ENCODE measurements around the gene HS1BP3. TPM values are rescaled to one million over a fixed set of nuclear protein-coding genes. Genes with fewer than 3 reads are reported as not detected.

The HS1BP3 gene
- polyA plus RNA-seq, 1 donor = 30.7 TPM

DNA sequence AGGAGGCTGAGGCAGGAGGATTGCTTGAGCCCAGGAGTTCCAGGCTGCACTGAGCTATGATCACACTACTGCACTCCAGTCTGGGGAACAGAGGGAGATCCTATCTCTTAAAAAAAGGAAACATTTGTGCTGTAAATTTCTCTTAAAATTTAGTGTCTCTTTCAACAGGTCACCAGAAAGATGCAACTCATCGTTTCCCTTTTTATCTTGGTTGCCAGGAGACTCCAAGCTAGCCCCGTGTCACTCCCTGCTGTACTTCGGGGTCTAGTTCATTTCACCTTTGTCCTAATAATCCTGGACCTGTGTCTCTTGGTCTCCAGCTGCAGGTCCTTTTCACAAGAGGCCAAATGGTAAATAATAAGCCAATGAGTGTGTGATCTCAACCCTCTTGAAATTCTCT lies 7.1 kb downstream of the HS1BP3 start:
- H3K4me3 ChIP-seq (ENCODE audit: low read length) = no peak overlapping the region
- H3K36me3 ChIP-seq (ENCODE audit: control insufficient read depth, insufficient read depth, low read length) = peaks cover 66% of the 10 kb centered on the region
- no peaks in the 10 kb centered on the region for H3K27me3 ChIP-seq (ENCODE audit: control insufficient read depth, insufficient read depth, low read length)
- no peak overlapping the region for H3K27ac ChIP-seq (ENCODE audit: low read length)
- no peak for DNase-seq
- no CpG with 5 or more reads among the region's 3 CpGs for WGBS (ENCODE audit: insufficient coverage, low lambda C conversion rate)
- peaks cover 11% of the 10 kb centered on the region for H3K4me1 ChIP-seq (ENCODE audit: control insufficient read depth, insufficient read depth, low read length)
- H3K9me3 ChIP-seq (ENCODE audit: control insufficient read depth, low read depth, low read length) = no peaks in the 10 kb centered on the region

DNA sequence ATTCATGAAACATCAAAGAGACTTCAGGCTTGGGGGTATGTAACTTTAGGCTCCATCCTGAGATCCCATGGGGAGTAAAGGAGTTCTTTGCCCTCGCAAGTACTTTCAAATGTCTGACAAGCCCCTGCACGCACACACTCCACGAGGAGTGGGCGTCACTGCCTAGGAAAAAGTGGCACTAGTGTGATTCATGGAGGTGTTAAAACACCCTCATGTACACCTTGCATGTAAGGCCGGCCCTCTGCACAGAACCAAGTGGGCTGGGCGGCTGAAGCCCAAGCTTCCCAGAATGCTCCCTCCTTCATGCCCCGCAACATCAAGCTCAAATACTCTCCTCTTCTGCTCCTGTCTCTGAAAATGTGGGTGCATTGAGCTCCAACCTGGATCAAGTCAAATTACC lies 7.8 kb downstream of the HS1BP3 start:
- peaks cover 73% of the 10 kb centered on the region for H3K36me3 ChIP-seq (ENCODE audit: control insufficient read depth, insufficient read depth, low read length)
- no peak for DNase-seq
- WGBS (ENCODE audit: insufficient coverage, low lambda C conversion rate) = 100% methylated on average over 1 of the region's 7 CpGs
- no peaks in the 10 kb centered on the region for H3K27me3 ChIP-seq (ENCODE audit: control insufficient read depth, insufficient read depth, low read length)
- H3K27ac ChIP-seq (ENCODE audit: low read length) = no peak overlapping the region
- peaks cover 5% of the 10 kb centered on the region for H3K4me1 ChIP-seq (ENCODE audit: control insufficient read depth, insufficient read depth, low read length)
- H3K9me3 ChIP-seq (ENCODE audit: control insufficient read depth, low read depth, low read length) = no peaks in the 10 kb centered on the region
- no peak overlapping the region for H3K4me3 ChIP-seq (ENCODE audit: low read length)

DNA sequence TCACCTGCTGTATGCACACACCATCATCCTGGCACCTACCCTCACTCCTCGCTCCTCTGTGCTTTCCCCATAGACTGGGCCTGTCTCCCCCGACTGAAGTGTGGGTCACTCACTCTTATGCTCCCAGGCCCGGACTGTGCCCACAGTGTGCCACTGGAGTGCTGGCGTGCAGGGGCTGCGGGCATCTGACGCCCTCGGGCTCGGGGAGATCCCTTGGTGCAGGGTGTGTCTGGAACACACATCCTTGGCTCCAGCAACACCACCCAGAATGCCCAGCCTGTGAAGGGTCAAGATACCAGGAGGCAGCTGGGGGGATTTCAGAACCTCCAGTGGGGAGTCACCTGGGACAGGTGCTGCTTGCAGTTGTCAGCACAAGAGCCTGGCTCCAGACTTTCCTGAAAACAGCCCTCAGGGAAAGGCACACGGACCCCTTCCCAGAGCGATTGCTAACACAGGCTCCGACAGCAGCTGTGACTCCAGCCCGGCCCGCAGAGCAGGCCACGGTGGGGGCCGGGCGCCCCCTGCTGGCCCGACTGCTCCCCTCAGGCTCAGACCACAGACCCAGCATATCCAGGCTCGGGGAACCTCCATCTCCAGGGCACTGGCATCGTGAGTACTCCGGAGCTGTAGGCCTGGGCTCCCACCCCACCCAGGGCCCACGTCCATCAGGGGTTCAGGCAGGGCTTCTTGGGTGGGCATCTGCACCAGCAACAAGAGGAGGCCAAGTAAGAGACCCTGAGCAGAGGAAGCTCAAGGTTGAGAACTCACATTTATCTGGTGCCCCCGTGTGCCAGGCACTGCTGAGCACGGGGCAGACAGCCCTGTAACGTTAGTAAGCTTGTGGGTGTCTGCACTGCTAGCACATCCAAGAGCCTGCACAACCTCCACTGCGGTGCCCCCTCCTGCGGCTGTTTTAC lies 8.6 kb downstream of the HS1BP3 start:
- peaks cover 79% of the 10 kb centered on the region for H3K36me3 ChIP-seq (ENCODE audit: control insufficient read depth, insufficient read depth, low read length)
- H3K4me3 ChIP-seq (ENCODE audit: low read length) = no peak overlapping the region
- no CpG with 5 or more reads among the region's 26 CpGs for WGBS (ENCODE audit: insufficient coverage, low lambda C conversion rate)
- no peaks in the 10 kb centered on the region for H3K27me3 ChIP-seq (ENCODE audit: control insufficient read depth, insufficient read depth, low read length)
- peak; percentile 60 to 67 for DNase-seq
- H3K27ac ChIP-seq (ENCODE audit: low read length) = no peak overlapping the region
- H3K4me1 ChIP-seq (ENCODE audit: control insufficient read depth, insufficient read depth, low read length) = no peaks in the 10 kb centered on the region
- H3K9me3 ChIP-seq (ENCODE audit: control insufficient read depth, low read depth, low read length) = no peaks in the 10 kb centered on the region

DNA sequence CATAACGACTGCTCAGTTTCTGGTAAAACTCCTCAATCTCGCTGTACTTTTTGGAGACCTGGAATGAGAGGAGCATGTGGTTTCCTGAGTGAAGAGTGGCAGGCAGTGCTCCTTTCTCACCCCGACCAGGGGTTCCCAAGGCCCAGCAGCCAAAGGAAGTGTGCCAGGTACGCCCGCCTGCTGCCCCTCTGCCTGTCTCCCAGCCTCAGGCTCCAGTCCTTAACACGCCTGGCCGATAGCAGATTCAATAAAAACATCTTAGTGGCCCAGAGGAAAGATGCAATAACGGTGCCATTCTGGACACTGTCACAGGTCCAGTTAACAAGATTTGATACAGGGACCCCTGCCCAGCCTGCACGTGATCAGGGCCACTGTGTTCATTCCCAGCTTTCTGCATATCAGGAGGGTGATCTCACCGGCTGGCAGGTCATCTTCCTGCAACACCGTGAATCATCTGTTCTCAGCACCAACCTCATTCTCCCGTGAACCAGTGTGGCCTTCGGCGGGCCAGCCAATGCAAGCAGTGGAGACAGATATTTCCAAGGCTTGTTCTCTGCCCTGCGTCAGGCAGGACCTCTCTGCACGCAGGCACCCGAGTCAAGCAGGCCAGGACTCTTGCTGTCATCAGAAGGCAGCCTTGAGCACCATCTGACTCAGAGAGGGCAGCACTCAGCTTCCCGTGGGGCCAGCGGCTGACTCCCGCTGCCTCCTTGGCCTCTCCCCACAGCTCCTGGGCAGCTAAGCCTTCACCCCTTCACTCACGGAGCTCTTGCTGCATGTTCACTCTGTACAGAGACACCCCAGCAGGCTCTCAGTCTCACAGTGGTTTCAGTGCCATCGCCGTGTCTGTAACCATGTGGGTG lies 9.5 kb downstream of the HS1BP3 start:
- Histone ChIP-seq H3K27me3 (ENCODE audit: control insufficient read depth, insufficient read depth, low read length) (no peaks in the 10 kb centered on the region), H3K4me3 (ENCODE audit: low read length) (no peak overlapping the region), H3K27ac (ENCODE audit: low read length) (no peak overlapping the region), H3K4me1 (ENCODE audit: control insufficient read depth, insufficient read depth, low read length) (no peaks in the 10 kb centered on the region), H3K9me3 (ENCODE audit: control insufficient read depth, low read depth, low read length) (no peaks in the 10 kb centered on the region), H3K36me3 (ENCODE audit: control insufficient read depth, insufficient read depth, low read length) (peaks cover 79% of the 10 kb centered on the region)
- WGBS (ENCODE audit: insufficient coverage, low lambda C conversion rate) = no CpG with 5 or more reads among the region's 23 CpGs
- no peak for DNase-seq

DNA sequence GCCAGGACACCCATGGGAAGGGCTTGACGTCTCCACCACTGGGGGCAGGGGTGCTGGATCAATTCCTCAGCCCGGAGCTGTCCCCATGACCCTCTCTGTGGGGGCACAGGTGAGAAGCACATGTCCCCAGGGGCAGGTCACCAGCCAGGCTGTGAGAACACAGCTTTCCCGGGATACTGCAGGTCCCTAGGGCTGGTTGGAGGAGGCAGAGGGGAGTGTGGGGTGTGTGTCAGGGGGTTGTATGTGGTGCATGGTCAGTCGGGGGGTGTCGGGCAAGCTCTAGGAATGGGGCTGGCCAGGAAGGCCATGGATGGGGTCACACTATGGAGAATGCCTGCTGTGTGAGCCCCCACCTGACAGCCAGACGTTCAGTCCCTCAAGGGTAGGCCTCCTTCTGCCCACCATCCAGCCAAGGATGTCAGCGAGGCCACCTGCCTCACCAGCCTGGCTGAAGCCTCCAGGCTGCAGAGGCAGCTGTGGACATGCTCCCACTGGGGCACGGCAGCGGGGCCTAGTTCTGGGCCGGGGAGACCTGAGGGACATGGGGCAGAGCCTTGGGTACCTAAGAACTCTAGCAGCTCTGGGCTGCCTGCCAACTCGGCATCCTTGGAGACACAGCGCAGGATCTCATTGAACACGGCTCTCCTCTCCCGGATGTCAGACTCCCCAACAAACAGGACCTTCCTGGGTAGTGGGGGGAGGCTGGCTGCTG lies 10.3 kb downstream of the HS1BP3 start:
- H3K4me3 ChIP-seq (ENCODE audit: low read length) = no peak overlapping the region
- H3K27me3 ChIP-seq (ENCODE audit: control insufficient read depth, insufficient read depth, low read length) = no peaks in the 10 kb centered on the region
- no peaks in the 10 kb centered on the region for H3K9me3 ChIP-seq (ENCODE audit: control insufficient read depth, low read depth, low read length)
- no peak for DNase-seq
- peaks cover 5% of the 10 kb centered on the region for H3K4me1 ChIP-seq (ENCODE audit: control insufficient read depth, insufficient read depth, low read length)
- peaks cover 81% of the 10 kb centered on the region for H3K36me3 ChIP-seq (ENCODE audit: control insufficient read depth, insufficient read depth, low read length)
- H3K27ac ChIP-seq (ENCODE audit: low read length) = no peak overlapping the region
- WGBS (ENCODE audit: insufficient coverage, low lambda C conversion rate) = no CpG with 5 or more reads among the region's 14 CpGs

DNA sequence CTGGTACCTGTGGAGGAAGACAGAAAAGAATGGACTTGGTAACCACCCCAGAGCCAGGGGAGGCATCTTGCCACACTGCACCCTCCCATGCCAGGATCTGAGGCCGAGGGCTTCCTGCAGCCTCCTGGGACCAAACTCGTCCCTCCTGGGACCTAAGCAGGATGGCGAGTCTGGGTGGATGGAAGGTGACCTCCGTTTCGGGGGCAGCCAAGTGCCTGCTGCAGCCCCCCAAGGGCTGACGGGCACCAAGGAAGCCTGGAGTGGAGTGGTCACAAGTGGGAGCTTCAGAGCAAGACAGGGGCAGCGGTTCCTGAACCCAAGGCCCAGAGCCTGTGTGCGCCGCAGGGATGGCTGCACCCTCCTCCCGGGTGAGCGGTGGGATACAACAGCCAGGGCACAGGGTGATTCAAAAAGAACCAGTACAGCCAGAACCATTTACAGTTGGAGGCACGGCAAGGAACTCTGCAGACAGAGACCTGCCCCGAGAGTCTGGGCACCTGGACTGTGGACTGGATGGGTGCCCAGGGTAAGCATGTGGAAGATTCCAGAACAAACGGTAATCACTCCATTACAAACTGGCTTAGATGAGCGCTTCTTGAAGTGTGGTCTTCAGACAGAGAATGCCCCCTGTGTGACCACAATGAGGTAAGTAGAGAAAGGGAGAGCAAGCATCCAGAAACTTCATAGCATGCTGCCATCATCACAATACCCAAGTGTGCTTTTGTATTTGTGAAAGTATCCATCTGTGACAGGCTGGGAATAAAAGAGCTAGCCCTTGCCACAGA lies 12.1 kb downstream of the HS1BP3 start:
- H3K27ac ChIP-seq (ENCODE audit: low read length) = no peak overlapping the region
- H3K27me3 ChIP-seq (ENCODE audit: control insufficient read depth, insufficient read depth, low read length) = no peaks in the 10 kb centered on the region
- H3K4me1 ChIP-seq (ENCODE audit: control insufficient read depth, insufficient read depth, low read length) = peaks cover 21% of the 10 kb centered on the region
- DNase-seq = no peak
- WGBS (ENCODE audit: insufficient coverage, low lambda C conversion rate) = no CpG with 5 or more reads among the region's 15 CpGs
- H3K4me3 ChIP-seq (ENCODE audit: low read length) = no peak overlapping the region
- H3K36me3 ChIP-seq (ENCODE audit: control insufficient read depth, insufficient read depth, low read length) = peaks cover 64% of the 10 kb centered on the region
- H3K9me3 ChIP-seq (ENCODE audit: control insufficient read depth, low read depth, low read length) = no peaks in the 10 kb centered on the region

DNA sequence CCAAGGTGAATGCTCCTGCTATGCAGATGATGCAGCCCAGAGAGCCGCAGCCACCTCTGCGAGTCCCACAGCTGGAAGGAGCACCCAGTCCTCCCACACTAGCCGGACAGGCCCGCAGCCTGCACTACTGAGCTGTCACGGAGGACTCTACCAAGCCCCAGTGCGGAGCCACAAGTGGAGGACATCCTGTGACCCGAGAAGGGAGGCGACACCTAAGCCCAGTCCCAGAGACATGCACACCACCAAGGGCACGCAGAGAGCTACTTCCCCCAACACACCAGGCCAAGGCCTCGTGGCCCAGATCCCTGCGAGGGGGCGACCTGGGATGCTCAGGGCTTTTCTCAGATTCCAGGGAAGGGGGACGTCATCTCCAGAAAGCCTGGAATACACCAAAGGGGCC lies 12.9 kb downstream of the HS1BP3 start:
- no peak for DNase-seq
- Histone ChIP-seq H3K4me1 (ENCODE audit: control insufficient read depth, insufficient read depth, low read length) (peaks cover 24% of the 10 kb centered on the region), H3K27me3 (ENCODE audit: control insufficient read depth, insufficient read depth, low read length) (no peaks in the 10 kb centered on the region), H3K27ac (ENCODE audit: low read length) (no peak overlapping the region), H3K9me3 (ENCODE audit: control insufficient read depth, low read depth, low read length) (no peaks in the 10 kb centered on the region), H3K36me3 (ENCODE audit: control insufficient read depth, insufficient read depth, low read length) (peaks cover 58% of the 10 kb centered on the region), H3K4me3 (ENCODE audit: low read length) (no peak overlapping the region)
- WGBS (ENCODE audit: insufficient coverage, low lambda C conversion rate) = no CpG with 5 or more reads among the region's 13 CpGs

DNA sequence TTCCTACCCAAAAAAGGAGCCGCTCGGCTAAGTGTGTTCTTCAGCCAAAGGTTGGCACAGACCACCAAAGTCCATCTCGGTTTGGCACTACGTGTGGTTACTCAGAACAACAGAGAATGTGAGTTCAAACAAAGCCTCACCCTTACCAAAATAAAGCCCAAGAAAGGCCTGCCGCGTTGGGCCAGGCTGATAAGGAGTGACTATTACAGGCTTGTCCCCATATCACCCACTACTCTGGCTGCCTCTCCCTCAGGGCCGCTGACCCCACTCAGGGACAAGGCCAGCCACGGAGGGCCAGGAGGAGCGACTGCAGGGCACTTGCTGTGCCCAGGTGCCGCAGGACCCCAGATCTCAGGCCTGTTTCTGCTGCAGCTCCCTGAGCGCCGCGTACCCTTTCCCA lies 13.8 kb downstream of the HS1BP3 start:
- H3K4me3 ChIP-seq (ENCODE audit: low read length) = no peak overlapping the region
- DNase-seq = no peak
- no peak overlapping the region for H3K27ac ChIP-seq (ENCODE audit: low read length)
- no CpG with 5 or more reads among the region's 13 CpGs for WGBS (ENCODE audit: insufficient coverage, low lambda C conversion rate)
- H3K4me1 ChIP-seq (ENCODE audit: control insufficient read depth, insufficient read depth, low read length) = peaks cover 24% of the 10 kb centered on the region
- no peaks in the 10 kb centered on the region for H3K9me3 ChIP-seq (ENCODE audit: control insufficient read depth, low read depth, low read length)
- H3K27me3 ChIP-seq (ENCODE audit: control insufficient read depth, insufficient read depth, low read length) = no peaks in the 10 kb centered on the region
- peaks cover 57% of the 10 kb centered on the region for H3K36me3 ChIP-seq (ENCODE audit: control insufficient read depth, insufficient read depth, low read length)

DNA sequence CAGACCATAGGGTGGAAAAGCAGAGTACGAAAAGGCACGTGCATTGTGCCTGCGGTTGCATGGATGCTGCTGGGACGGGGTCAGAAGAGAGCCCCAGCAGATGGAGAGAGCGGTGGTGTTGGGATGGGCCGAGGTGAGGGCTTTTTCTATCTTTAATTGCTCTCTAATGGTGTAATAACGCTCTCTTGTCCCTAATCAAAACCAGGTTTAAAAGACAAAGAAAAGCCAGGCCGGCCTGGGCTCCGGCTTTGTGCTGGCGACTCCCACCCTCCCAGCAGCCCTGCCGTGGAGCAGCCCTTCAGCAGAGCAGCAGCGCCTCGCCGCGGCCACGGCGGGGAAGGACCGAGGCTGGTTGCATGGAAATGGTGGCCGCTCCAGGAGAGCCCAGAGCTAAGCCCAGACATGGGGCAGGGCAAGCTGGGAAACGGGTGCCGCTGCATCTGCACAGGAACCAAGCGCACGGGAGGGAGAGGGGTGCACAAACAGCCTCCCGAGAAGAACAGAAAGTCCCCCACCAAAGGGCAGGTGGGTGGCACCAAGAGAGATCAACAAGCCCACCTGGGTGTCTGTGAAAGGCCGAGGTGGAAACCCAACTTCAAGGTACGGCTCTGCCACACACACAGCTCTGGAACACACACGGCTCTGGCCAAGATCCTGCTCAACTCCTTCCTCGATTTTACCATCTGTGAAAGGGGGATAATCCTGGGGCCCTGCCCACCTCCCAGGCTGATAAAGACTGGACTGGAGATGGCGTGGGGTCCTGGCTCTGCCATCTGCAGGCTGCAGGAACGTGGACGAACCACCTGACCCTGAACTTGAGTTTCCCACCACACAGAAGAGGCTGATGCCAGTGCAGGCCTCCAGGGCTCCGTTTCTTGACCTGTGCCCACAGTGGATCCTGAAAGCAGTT lies 15.0 kb downstream of the HS1BP3 start:
- no peak overlapping the region for H3K27ac ChIP-seq (ENCODE audit: low read length)
- H3K4me3 ChIP-seq (ENCODE audit: low read length) = no peak overlapping the region
- WGBS (ENCODE audit: insufficient coverage, low lambda C conversion rate) = 77% methylated on average over 4 of the region's 32 CpGs
- peaks cover 46% of the 10 kb centered on the region for H3K36me3 ChIP-seq (ENCODE audit: control insufficient read depth, insufficient read depth, low read length)
- peaks cover 24% of the 10 kb centered on the region for H3K4me1 ChIP-seq (ENCODE audit: control insufficient read depth, insufficient read depth, low read length)
- peak; percentile 68 to 77 for DNase-seq
- H3K9me3 ChIP-seq (ENCODE audit: control insufficient read depth, low read depth, low read length) = no peaks in the 10 kb centered on the region
- no peaks in the 10 kb centered on the region for H3K27me3 ChIP-seq (ENCODE audit: control insufficient read depth, insufficient read depth, low read length)

Data from large intestine (tissue), 3 donors.